ENCODE data around the gene CTBP1.

Gene CTBP1

GRCh38 chr4:1265351-1265750 lies 16.4 kb upstream of the CTBP1 start:
- Mint-ChIP-seq H3K4me3 (no peak overlapping the region), H3K27ac (no peak overlapping the region), H3K27me3 (no peaks in the 10 kb centered on the region), H3K4me1 (peaks cover 33% of the 10 kb centered on the region), H3K9me3 (no peaks in the 10 kb centered on the region), H3K36me3 (no peaks in the 10 kb centered on the region)
- no peak for ATAC-seq

GRCh38 chr4:1264942-1265341 lies 16.0 kb upstream of the CTBP1 start:
- peaks cover 33% of the 10 kb centered on the region for H3K4me1 Mint-ChIP-seq
- H3K36me3 Mint-ChIP-seq, result no peaks in the 10 kb centered on the region
- no peaks in the 10 kb centered on the region for H3K27me3 Mint-ChIP-seq
- no peak for ATAC-seq
- no peak overlapping the region for H3K27ac Mint-ChIP-seq
- no peaks in the 10 kb centered on the region for H3K9me3 Mint-ChIP-seq
- no peak overlapping the region for H3K4me3 Mint-ChIP-seq

- no peak for ATAC-seq
- no peaks in the 10 kb centered on the region for H3K9me3 Mint-ChIP-seq
- no peak overlapping the region for H3K4me3 Mint-ChIP-seq
- H3K27me3 Mint-ChIP-seq, result no peaks in the 10 kb centered on the region
- no peaks in the 10 kb centered on the region for H3K36me3 Mint-ChIP-seq
- peak overlapping the region; percentile 79 for H3K27ac Mint-ChIP-seq
- H3K4me1 Mint-ChIP-seq, result peaks cover 25% of the 10 kb centered on the region
Observed at GRCh38 chr4:1261107-1261928, 12.4 kb upstream of the CTBP1 start.

GRCh38 chr4:1260418-1261106 lies 11.6 kb upstream of the CTBP1 start:
- Mint-ChIP-seq H3K27me3 (no peaks in the 10 kb centered on the region), H3K27ac (peak overlapping the region; percentile 79)

GRCh38 chr4:1259966-1260365 lies 11.0 kb upstream of the CTBP1 start:
- Mint-ChIP-seq H3K27me3 (no peaks in the 10 kb centered on the region), H3K9me3 (peaks cover 3% of the 10 kb centered on the region), H3K4me3 (peak overlapping the region; percentile 49), H3K27ac (peak overlapping the region; percentile 79), H3K36me3 (no peaks in the 10 kb centered on the region), H3K4me1 (peaks cover 32% of the 10 kb centered on the region)
- no peak for ATAC-seq

More at GRCh38 chr4:1260418-1261106, 11.6 kb upstream of the CTBP1 start:
- ATAC-seq, result no peak
- peaks cover 30% of the 10 kb centered on the region for H3K4me1 Mint-ChIP-seq
- H3K4me3 Mint-ChIP-seq, result peak overlapping the region; percentile 45
- H3K9me3 Mint-ChIP-seq, result peaks cover 3% of the 10 kb centered on the region
- no peaks in the 10 kb centered on the region for H3K36me3 Mint-ChIP-seq

GRCh38 chr4:1258457-1258856 lies 9.5 kb upstream of the CTBP1 start:
- ATAC-seq, result no peak
- no peak overlapping the region for H3K4me3 Mint-ChIP-seq
- H3K4me1 Mint-ChIP-seq, result peaks cover 37% of the 10 kb centered on the region
- H3K9me3 Mint-ChIP-seq, result peaks cover 3% of the 10 kb centered on the region
- H3K36me3 Mint-ChIP-seq, result peaks cover 12% of the 10 kb centered on the region
- H3K27ac Mint-ChIP-seq, result no peak overlapping the region
- no peaks in the 10 kb centered on the region for H3K27me3 Mint-ChIP-seq

- Mint-ChIP-seq H3K27me3 (no peaks in the 10 kb centered on the region), H3K27ac (no peak overlapping the region), H3K4me3 (no peak overlapping the region), H3K4me1 (peaks cover 52% of the 10 kb centered on the region), H3K36me3 (peaks cover 37% of the 10 kb centered on the region), H3K9me3 (peaks cover 3% of the 10 kb centered on the region)
- no peak for ATAC-seq
Observed at GRCh38 chr4:1255699-1256098, 6.8 kb upstream of the CTBP1 start.

- peaks cover 52% of the 10 kb centered on the region for H3K4me1 Mint-ChIP-seq
- no peaks in the 10 kb centered on the region for H3K27me3 Mint-ChIP-seq
- H3K9me3 Mint-ChIP-seq, result peaks cover 3% of the 10 kb centered on the region
- H3K36me3 Mint-ChIP-seq, result peaks cover 40% of the 10 kb centered on the region
- no peak overlapping the region for H3K27ac Mint-ChIP-seq
- H3K4me3 Mint-ChIP-seq, result no peak overlapping the region
- no peak for ATAC-seq
Observed at GRCh38 chr4:1255151-1255550, 6.2 kb upstream of the CTBP1 start.

GRCh38 chr4:1253831-1254230 lies 4.9 kb upstream of the CTBP1 start:
- peaks cover 48% of the 10 kb centered on the region for H3K4me1 Mint-ChIP-seq
- peaks cover 43% of the 10 kb centered on the region for H3K36me3 Mint-ChIP-seq
- H3K9me3 Mint-ChIP-seq, result peaks cover 3% of the 10 kb centered on the region
- H3K27me3 Mint-ChIP-seq, result no peaks in the 10 kb centered on the region
- H3K4me3 Mint-ChIP-seq, result no peak overlapping the region
- ATAC-seq, result no peak
- no peak overlapping the region for H3K27ac Mint-ChIP-seq

- Mint-ChIP-seq H3K9me3 (peaks cover 3% of the 10 kb centered on the region), H3K27me3 (no peaks in the 10 kb centered on the region), H3K4me3 (no peak overlapping the region), H3K36me3 (peaks cover 43% of the 10 kb centered on the region), H3K4me1 (peaks cover 48% of the 10 kb centered on the region), H3K27ac (no peak overlapping the region)
- ATAC-seq, result no peak
Observed at GRCh38 chr4:1252928-1253492, 4.1 kb upstream of the CTBP1 start.

- H3K36me3 Mint-ChIP-seq, result peaks cover 48% of the 10 kb centered on the region
Observed at GRCh38 chr4:1251773-1252066, 2.8 kb upstream of the CTBP1 start.

GRCh38 chr4:1250921-1251772 lies 2.2 kb upstream of the CTBP1 start:
- Mint-ChIP-seq H3K27me3 (no peaks in the 10 kb centered on the region), H3K4me1 (peaks cover 61% of the 10 kb centered on the region), H3K27ac (peak overlapping the region; percentile 94), H3K9me3 (peaks cover 3% of the 10 kb centered on the region), H3K4me3 (peak overlapping the region; percentile 93), H3K36me3 (peaks cover 48% of the 10 kb centered on the region)
- ATAC-seq, result no peak

More at GRCh38 chr4:1251773-1252066, 2.8 kb upstream of the CTBP1 start:
- Mint-ChIP-seq H3K4me3 (no peak overlapping the region), H3K27ac (no peak overlapping the region), H3K9me3 (peaks cover 3% of the 10 kb centered on the region), H3K27me3 (no peaks in the 10 kb centered on the region), H3K4me1 (peaks cover 56% of the 10 kb centered on the region)
- ATAC-seq, result no peak

GRCh38 chr4:1250527-1250812 lies 1.5 kb upstream of the CTBP1 start:
- H3K4me1 Mint-ChIP-seq, result peaks cover 62% of the 10 kb centered on the region
- no peaks in the 10 kb centered on the region for H3K9me3 Mint-ChIP-seq
- H3K4me3 Mint-ChIP-seq, result peak overlapping the region; percentile 93
- no peak for ATAC-seq
- H3K27me3 Mint-ChIP-seq, result no peaks in the 10 kb centered on the region
- peak overlapping the region; percentile 94 for H3K27ac Mint-ChIP-seq
- peaks cover 48% of the 10 kb centered on the region for H3K36me3 Mint-ChIP-seq

GRCh38 chr4:1249731-1250526 lies 999 bp upstream of the CTBP1 start:
- H3K4me1 Mint-ChIP-seq, result peaks cover 67% of the 10 kb centered on the region
- no peaks in the 10 kb centered on the region for H3K9me3 Mint-ChIP-seq
- peak overlapping the region; percentile 93 for H3K4me3 Mint-ChIP-seq

More at GRCh38 chr4:1249731-1250526, 999 bp upstream of the CTBP1 start:
- ATAC-seq, result no peak
- Mint-ChIP-seq H3K27me3 (no peaks in the 10 kb centered on the region), H3K27ac (peak overlapping the region; percentile 94), H3K36me3 (peaks cover 52% of the 10 kb centered on the region)

Data from stimulated activated memory B cell treated with anti-CD40 and anti-IgM and Interleukin-4, amounts not matched to agents 10 μg/mL and 1 μg/mL and 100 μg/mL, for 72 hours (primary cell).